GM18499 (cell line): ENCODE results near the gene DCAF11.
A peak's percentile ranks its signal among the peaks of the same experiment; 100 is the strongest.

Experiments used
- ATAC-seq: cut with Tn5 transposase; IDR thresholded peaks from one replicate; pipeline ENCODE4 v1.9.1; 2021; ENCODE audit warnings: moderate number of reproducible peaks; ENCODE audit not compliant: insufficient read depth, unreplicated experiment

The DCAF11 gene

DNA sequence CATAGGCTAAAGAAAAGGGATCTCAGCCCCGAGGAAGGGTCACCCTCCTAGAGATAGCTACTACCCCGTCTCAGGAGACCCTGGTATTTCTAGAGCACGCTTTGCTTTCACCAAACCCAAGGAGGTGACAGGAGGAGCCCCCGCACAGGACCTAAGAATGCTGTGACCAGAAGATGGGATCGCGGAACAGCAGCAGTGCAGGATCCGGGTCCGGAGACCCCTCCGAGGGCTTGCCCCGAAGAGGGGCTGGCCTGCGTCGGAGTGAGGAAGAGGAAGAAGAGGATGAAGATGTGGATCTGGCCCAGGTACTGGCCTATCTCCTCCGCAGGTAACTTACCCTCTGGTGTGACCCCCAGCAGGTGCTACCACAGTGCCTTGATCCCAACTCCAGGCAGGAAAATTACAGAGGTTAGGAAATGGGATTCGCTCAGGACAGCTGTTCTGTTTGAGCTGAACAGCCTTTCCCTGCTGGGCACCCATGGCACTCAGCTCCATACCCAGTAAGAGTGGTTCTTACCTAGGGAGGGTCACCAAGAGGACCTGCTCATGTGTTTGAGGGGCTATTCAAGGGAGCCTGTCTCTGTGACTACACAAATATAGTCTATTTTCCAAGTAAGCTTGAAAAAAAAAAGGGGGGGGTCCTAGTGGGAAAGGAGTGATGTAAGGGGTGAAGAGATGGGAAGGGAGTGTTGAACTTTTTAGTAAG, 998 bp downstream of the DCAF11 start:
- no peak for ATAC-seq

DNA sequence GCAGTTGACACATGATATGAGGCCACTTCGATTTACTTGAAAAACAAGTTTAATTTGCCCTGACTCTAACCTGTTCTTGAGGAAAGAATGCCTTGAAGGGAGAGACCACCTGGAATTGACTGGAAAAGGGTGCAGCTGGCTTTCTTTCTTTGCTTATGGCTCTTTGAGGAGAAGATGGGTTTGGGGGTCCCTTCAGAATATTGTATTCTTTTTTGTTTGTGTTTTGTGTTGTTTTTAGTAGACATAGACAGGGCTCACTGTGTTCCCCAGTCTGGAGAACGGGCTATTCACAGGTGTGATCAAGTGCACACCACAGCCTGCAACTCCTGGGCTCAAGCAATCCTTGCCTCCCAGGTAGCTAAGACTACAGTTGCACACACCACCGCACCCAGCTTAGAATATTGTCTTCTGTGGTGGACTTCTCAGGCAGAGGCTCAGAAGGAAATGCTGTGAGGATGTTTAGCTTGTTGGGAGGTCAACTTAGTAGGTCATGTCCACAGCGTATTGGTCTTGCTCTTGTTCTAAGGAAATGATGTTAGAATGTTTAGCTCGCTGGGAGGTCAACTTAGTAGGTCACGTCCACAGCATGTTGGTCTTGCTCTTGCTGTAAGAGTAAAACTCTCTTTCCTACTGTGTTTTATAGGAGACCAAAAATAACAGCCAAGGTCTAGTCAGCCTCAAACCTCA, 1.7 kb downstream of the DCAF11 start:
- ATAC-seq, result no peak

DNA sequence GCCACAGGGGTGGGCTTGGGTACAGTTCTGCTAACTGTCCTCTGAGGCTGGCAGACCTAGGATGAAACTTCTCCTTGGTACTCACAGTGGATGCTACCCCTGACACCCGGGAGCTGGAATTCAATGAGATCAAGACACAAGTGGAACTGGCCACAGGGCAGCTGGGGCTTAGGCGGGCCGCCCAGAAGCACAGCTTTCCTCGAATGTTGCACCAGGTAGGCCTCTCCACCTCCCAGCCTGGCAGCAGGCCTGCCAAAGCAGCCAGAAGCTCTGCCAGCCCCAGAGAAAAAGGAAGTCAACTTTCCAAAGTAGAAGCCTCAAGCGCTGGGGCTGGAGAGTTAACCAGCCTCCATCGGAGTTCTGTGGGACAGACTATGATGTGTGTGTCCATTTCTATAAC, 2.6 kb downstream of the DCAF11 start:
- ATAC-seq, result no peak

DNA sequence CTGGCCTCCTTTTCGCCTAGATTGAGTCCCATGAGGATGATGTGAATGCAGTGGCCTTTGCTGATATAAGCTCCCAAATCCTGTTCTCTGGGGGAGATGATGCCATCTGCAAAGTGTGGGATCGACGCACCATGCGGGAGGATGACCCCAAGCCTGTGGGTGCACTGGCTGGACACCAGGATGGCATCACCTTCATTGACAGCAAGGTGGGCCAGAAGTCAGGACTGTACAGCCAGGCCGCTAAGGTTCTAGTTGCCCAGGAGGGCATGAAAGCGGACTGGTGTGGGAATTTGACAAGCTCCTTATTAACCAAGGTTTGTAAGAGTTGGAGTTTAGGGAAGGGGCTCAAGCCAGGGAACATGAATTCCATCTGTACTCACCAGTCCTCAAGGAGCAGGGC, 5.1 kb downstream of the DCAF11 start:
- no peak for ATAC-seq

DNA sequence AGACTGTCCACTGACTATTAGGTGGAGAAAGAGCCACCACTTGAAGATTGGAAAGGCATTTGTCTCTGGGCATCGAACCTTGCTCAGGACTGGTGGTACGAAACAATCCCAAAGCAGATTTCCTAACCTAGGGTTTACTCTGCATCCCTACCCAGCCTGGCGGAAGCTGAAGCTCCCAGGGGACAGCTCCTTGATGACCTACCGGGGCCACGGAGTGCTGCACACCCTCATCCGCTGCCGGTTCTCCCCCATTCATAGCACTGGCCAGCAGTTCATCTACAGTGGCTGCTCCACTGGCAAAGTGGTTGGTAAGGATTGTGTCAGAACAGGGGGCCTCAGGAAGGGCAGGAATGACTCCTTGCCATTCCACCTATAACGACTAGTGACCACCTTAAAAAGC, 6.6 kb downstream of the DCAF11 start:
- no peak for ATAC-seq

DNA sequence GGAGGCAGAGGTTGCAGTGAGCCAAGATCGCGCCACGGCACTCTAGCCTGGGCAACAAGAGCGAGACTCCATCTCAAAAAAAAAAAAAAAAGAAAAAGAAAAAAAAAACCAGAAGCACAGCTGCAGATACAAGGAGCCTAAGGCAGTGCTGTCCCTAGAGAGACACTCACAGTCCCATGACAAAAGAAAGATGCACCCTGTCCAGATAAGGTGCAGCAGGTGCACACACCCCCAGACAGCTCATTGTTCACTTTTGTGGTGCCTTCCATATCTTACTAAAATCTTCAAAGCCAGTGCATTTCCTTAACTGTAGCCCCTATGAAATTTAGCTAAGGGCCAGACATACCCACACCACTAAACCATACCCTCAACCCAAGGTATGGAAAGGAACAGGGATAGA, 7.8 kb downstream of the DCAF11 start:
- ATAC-seq, result no peak

DNA sequence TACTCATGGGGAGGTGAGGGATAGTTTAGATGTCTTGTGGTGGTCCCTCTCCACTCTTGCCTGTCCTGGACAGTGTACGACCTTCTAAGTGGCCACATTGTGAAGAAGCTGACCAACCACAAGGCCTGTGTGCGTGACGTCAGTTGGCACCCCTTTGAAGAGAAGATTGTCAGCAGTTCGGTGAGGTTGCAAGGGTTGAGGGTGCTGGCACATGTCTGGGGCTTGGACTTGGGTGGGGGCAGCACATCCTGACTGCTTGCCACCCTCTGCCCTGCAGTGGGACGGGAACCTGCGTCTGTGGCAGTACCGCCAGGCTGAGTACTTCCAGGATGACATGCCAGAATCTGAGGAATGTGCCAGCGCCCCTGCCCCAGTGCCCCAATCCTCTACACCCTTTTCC, 8.3 kb downstream of the DCAF11 start:
- no peak for ATAC-seq

DNA sequence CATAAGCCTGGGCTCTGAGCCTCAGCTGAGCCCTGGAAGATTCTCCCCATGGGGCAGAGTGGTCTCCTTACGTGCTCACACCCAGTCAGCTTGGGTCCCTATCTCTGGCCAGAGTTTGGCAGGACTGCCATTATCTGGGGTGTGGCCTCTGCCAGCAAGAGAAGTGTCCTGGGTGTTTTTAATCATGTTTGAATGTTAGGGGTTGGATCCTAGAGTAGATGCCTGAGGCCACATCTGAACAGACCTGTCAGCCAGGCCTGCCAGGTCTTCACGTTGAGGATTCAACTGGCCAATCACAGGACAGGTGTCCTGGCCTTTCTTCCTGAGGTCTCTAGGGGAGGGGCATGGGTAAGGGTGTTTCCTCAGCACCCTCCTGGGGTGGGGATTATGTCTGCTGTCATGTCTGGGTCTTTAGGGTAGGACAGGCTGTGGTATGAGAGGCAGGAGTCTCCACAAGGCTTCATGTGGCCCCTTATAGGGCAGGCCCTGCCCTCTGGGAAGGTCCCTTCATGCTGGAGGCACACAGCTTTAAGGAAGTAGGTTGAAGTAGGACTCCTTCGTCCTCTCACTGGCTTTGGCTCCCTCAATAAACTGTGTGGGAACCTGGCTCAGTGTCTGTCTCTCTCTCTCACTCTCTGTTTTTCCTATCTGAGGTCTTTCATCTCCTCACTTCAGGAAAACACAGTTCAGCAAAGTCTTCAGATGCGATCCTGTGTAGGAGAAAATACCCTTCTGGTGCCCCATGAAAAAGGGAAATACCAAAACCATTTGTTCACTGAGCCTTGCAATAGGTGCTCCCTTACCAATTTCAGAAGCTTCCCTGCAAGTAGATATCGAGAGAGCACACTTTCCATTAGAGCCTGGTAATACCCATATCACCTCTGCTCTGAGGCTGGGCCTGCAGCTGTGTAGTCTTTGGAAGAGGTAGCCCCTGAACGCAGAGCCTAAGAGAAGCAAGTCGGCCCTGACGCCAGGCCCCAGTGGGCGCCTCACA, 9.1 kb downstream of the DCAF11 start:
- ATAC-seq, result no peak

DNA sequence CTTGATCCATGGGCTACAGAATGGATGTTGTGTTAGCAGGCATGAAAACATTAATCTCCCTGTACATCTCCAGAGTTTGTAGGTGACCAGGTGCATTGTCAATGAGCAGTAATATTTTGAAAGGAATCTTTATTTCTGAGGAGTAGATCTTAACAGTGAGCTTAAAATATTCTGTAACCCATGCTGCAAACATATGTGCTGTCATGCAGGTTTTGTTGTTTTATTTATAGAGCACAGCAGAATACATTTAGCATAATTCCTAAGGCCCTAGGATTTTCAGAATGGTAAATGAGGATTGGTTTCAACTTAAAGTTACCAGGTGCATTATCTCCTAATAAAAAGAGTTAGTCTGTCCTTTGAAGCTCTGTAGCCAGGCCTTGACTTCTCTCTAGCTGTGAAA, 12.4 kb downstream of the DCAF11 start:
- ATAC-seq, result no peak

DNA sequence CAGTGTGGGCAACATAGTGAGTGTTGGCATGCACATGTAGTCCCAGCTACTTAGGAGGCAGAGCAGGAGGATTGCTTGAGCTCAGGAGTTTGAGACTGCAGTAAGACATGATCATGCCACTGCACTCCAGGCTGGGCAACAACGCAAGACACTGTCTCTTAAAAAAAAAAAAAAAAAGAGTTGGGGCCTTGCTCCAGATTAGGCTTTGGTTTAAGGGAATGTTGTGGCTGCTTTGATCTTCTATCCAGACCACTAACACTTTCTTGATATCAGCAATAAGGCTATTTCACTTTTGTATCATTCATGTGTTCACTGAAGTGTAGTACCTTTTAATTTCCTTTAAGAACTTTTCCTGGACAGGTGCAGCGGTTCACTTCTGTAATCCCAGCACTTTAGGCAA, 13.1 kb downstream of the DCAF11 start:
- ATAC-seq, result no peak

DNA sequence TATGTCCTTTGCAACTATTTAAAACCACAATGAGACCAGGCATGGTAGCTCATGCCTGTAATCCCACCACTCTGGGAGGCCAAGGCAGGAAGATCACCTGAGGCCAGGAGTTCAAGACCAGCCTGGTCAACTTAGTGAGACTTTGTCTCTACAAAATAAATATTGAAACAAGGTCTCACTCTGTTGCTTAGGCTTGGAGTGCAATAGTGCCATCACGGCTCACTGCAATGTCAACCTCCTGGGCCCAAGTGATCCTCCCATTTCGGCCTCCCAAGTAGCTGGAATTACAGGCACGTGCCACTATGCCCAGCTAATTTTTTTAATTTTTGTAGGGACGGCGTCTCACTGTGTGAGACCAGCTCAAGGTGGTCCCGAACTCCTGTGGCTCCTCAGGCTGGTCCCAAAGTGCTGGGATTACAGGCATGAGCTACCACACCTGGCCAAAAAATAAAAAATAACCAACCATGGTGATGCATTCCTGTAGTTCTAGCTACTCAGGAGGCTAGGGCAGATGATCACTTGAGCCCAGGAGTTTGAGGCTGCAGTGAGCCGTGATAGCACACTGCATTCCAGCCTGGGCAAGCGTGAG, 14.9 kb downstream of the DCAF11 start:
- ATAC-seq, result no peak

DNA sequence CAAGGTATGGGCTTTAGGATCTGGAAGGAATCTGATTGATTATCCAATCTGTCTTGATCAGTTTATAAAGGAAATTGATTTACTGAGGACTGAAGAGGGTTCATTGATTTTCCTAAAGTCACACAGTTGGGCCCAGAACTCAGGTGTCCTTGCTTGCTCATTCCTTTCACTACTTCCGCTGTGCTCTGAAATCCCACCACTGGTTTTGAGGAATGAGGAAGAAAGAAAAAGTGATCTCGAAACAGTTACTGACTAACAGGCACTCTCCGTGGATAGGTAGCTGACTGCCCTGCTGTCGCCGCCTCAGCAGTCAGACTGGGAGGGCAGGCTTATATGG, 15.8 kb downstream of the DCAF11 start, which contains the start of gene FITM1:
FITM1 (plus strand) TSS at position 280 of the 337 bp plus-strand sequence. CDS start 905 bp downstream, outside the sequence.
- no peak for ATAC-seq

DNA sequence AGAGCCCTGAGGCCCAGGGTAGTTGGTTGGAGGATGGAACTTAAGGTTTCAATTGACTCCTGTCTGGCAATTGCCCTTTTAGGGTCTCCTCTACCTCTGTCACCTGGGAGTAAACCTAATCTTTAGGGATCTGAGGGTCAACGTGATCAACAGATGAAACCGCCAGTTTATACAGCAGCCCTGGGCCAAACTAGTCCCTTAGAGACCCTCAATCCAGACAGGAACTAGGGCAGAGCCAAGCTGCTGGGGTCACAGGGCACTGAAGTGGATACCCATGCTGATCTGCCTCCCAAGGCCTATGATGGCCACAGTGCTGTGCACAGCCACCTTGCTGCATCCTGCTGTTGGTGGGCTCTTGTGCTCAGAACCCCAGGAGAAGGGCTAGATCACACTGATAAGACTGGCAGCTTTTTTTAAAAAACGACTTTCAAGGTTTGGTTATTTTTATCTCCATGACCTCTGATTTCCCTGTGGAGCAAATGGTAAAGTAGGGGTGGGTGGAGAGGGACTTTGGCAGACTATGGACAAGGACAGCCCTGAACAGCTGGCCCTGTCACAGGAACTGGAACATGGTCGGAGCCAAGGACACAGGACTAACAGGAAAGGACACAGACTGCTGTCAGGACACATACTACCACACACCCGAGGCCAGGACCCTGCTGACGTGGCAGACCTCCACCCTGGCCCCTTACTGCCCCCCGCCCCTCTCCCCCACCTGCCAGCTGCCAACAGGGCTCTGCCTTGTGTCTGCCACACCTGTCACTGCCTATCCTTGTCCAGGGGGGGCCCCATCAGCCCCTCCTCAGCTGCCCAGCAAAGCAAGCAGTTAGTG, 16.4 kb downstream of the DCAF11 start:
- no peak for ATAC-seq

DNA sequence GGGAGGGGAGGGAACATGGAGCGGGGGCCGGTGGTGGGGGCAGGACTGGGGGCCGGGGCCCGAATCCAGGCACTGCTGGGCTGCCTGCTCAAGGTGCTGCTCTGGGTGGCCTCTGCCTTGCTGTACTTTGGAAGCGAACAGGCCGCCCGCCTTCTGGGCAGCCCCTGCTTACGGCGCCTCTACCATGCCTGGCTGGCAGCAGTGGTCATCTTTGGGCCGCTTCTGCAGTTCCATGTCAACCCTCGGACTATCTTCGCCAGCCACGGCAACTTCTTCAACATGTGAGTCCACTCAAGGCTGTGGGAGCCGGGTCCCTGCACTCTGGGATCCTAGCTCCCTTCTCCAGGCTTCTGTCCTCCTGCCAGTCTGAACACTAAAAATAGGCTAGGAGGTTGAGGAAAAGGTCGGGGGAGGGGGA, 17.0 kb downstream of the DCAF11 start:
- no peak for ATAC-seq

DNA sequence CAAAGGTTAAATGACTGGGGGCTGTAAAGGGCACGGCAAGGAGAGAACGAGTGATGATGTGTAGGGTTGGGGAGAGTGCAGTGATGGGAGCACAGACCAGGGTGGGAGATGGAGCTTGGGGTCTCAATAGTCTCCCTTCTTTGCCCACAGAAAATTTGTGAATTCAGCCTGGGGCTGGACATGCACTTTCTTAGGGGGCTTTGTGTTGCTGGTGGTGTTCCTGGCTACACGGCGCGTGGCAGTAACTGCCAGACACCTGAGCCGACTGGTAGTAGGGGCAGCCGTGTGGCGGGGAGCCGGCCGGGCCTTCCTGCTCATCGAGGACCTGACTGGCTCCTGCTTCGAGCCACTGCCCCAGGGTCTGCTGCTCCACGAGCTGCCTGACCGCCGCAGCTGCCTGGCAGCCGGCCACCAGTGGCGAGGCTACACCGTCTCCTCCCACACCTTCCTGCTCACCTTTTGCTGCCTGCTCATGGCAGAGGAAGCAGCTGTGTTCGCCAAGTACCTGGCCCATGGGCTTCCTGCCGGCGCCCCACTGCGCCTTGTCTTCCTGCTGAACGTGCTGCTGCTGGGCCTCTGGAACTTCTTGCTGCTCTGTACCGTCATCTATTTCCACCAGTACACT, 17.6 kb downstream of the DCAF11 start:
- no peak for ATAC-seq

DNA sequence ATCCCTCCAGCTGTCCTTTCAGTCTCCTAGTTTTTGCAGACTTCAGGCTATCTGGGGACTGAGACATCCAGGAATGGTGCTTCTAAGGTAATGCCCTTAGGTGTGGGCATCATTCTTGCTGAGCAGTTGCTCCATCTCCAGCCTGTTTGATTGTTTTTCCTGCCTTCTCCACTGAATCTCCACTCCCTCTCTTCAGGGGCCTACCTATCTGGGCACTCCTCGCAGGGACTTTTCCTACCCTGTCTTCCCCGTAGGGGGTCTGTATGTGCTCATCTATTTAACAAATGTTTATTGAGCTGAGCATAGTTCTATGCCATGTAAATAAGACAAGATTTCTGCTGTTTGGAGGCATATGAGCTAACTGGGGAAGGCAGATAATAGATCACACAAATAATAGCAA, 18.4 kb downstream of the DCAF11 start:
- ATAC-seq, result no peak

DNA sequence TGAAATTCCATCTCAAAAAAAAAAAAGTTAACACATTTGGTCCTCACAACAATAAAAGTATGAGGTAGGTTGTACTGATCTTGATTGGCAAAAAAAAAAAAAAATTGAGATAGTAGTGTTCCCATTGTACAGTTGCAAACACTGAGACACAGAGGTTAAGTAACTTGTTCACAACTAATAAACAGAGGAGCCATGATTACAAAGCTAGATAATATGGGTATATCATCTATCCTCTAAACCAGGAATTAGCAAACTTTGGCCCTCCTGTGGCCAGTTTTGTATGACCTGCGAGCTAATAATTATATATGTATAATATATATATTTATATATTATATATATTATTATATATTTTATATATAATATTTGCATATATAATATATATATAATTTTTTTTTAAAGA, 19.2 kb downstream of the DCAF11 start:
- no peak for ATAC-seq

DNA sequence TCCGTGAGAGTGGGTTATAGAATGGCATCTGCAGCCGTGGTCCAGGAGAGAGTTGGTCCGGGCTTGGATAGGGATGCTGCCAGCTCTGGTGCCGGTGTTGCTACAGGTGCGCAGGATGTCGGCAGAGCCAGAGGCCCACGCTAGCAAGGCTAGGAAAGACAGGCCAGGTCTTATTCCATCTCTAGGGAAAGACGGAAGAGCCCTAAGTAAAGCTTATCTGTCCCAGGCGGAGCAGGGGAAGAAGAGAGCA, 20.9 kb downstream of the DCAF11 start:
- no peak for ATAC-seq

DNA sequence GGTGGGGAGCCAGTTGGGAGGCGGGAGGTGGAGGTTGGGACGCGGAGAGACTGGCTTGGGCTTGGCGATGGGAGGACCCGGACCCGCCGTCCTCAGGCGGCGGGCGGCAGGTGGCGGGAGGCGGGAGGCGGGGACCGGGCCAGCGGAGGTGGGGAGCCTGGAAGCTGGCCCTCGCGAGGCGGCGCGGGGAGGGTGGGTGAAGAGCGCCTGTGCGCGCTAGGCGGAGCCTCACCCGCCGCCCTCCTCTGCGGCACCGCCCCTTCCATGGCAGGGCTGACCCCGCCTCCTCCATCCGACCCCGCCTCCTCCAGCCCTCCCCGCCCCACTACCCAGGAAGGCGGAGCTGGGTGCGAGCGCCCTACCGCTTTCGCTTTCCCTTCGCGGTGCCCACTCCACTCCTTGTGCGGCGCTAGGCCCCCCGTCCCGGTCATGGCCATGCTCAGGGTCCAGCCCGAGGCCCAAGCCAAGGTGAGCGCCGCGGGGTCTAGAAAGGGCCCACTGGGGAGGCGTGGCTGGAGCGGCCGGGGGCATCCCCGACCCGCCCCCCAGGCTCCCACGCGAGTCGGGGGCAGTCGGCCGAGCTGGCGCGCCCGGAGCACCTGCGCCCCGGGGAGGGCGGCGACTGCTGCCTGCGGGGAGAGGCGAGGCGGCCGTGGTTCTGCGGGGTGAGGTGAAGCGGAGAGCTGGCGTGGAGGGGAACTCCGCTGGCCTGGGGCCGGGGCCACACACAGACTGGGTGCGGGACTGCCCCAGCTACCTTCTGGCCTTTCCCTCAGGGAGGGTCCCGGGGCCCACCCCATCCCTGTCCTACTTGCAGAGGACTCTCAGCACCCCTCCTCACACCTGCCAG, 21.5 kb downstream of the DCAF11 start, which contains the start of gene PSME1:
PSME1 (plus strand) TSS at position 361 of the 850 bp plus-strand sequence; CDS start at position 430, 69 bp downstream.
- ATAC-seq, result peak; percentile 52
